ENCODE results near the gene DDX42.
"Not testable (repeated sequence)": the region's sequence is repeated elsewhere in the genome, so short reads cannot be mapped to it uniquely, and the experiment has no call there.

Gene DDX42

GRCh38 chr17:63842173-63842539, 68.2 kb downstream of the DDX42 start:
- H3K79me2 ChIP-seq (ENCODE audit: control insufficient read depth, low read length) = peaks cover 52% of the 10 kb centered on the region
- peak overlapping the region; percentile 87 for H3K4me3 ChIP-seq (ENCODE audit: low read length)

DNA sequence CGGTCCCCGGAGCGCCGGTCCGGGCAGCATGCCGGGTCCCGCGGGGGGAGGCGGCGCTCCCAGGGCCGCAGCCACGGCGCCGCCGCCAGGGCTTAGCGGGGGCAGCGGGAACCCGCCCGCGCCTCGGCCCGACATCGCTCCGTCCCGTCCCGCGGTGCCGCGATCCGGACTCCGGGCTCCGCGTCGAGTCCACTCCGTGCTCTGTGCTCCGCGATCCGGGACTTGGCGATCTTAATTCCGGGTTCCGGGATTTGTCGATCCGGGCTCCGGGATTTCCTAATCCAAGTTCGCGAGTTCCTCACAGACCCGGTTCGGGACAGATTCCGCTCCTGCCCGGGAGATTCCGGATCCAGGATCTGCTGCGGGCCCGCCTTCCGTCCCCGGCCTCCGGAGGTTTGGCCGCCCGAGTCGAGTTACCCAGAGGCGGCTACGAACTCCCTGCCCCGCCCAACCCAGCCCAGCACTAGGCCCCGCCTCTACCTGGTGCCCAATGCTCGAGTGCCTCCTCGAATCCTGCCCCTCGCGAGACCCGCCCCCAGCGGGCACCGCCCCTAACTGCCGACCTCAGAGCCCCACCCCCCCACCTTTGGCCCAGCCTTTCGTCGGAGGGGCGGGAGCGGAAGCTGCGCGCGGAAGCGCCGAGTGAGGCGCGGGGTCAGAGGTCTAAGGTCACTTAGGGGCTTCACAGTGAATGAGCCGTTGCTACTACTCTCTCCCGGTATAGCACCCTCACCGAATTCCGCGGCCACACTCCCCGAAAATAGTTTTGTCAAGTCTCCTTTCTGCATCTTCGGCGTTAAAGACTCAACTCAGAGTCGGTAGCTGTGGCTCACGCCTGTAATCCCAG, 68.8 kb downstream of the DDX42 start, which contains the start of gene SMARCD2:
Gene SMARCD2, minus strand, starts transcription at position 146 of the 847 bp plus-strand sequence. Its CDS starts 11 bp downstream, at position 135.
- Histone ChIP-seq H4K20me1 (ENCODE audit: control insufficient read depth, insufficient read depth, low read depth, low read length) (no peaks in the 10 kb centered on the region; the same call in 1 of the 2 replicates), H3K9me3 (ENCODE audit: control insufficient read depth, insufficient read depth, low read length) (no peaks in the 10 kb centered on the region), H3K27me3 (ENCODE audit: control insufficient read depth, low read length) (no peaks in the 10 kb centered on the region), H3K9me2 (replicated peaks; ENCODE audit: control insufficient read depth, low read length) (no peaks in the 10 kb centered on the region), H3K36me3 (ENCODE audit: control insufficient read depth, low read length) (peaks cover 31% of the 10 kb centered on the region), H3K4me2 (ENCODE audit: low read length) (peak within 1 kb of the TSS; percentile 98), H3K4me1 (ENCODE audit: control insufficient read depth, low read length) (peaks cover 41% of the 10 kb centered on the region), H3F3A (ENCODE audit: control insufficient read depth, insufficient read depth) (peaks cover 19% of the 10 kb centered on the region), H3K4me3 (ENCODE audit: low read length) (peak within 1 kb of the TSS; percentile 87), H3K79me2 (ENCODE audit: control insufficient read depth, low read length) (peaks cover 46% of the 10 kb centered on the region), H3K27ac (ENCODE audit: low read depth, low read length) (peak within 1 kb of the TSS; percentile 80)
- TF ChIP-seq EZH2phosphoT487 (IDR thresholded peaks at IDR 0.05; ENCODE audit: borderline replicate concordance, low read length) (no peak), CTCF (IDR thresholded peaks at IDR 0.05; ENCODE audit: low read depth, low read length, poor library complexity, severe bottlenecking) (no peak)

More at GRCh38 chr17:63842173-63842539, 68.2 kb downstream of the DDX42 start:
- Histone ChIP-seq H3K36me3 (ENCODE audit: control insufficient read depth, low read length) (peaks cover 36% of the 10 kb centered on the region), H3K9me3 (ENCODE audit: control insufficient read depth, insufficient read depth, low read length) (no peaks in the 10 kb centered on the region), H3K9me2 (replicated peaks; ENCODE audit: control insufficient read depth, low read length) (no peaks in the 10 kb centered on the region), H3F3A (ENCODE audit: control insufficient read depth, insufficient read depth) (peaks cover 19% of the 10 kb centered on the region), H3K4me1 (ENCODE audit: control insufficient read depth, low read length) (peaks cover 41% of the 10 kb centered on the region), H3K27me3 (ENCODE audit: control insufficient read depth, low read length) (no peaks in the 10 kb centered on the region), H4K20me1 (ENCODE audit: control insufficient read depth, insufficient read depth, low read depth, low read length) (no peaks in the 10 kb centered on the region; the same call in 1 of the 2 replicates), H3K4me2 (ENCODE audit: low read length) (peak overlapping the region; percentile 98), H3K27ac (ENCODE audit: low read depth, low read length) (peak overlapping the region; percentile 75)
- no peak for TF ChIP-seq CTCF (IDR thresholded peaks at IDR 0.05; ENCODE audit: low read depth, low read length, poor library complexity, severe bottlenecking)
- no peak for TF ChIP-seq EZH2phosphoT487 (IDR thresholded peaks at IDR 0.05; ENCODE audit: borderline replicate concordance, low read length)

DNA sequence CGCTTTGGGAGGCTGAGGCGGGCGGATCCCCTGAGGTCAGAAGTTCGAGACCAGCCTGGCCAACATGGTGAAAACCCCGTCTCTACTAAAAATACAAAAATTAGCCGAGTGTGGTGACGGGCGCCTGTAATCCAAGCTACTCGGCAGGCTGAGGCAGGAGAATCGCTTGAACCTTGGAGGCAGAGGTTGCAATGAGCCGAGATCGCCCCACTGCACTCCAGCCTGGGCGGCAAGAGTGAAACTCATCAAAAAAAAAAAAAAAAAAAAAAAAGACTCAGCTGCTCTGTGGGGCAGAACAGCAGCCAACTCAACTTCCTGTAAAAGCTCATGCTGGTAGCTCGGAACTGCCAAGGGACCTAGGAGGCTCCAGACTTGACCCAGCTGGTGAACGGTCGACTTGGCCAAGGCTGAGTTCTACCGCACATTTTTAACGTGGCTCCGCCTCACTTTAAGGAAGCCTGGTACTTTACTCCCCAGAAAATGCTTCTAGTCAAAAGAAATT, 69.5 kb downstream of the DDX42 start:
- not testable (repeated sequence) for H3K9me2 ChIP-seq (replicated peaks; ENCODE audit: control insufficient read depth, low read length); H4K20me1 ChIP-seq (ENCODE audit: control insufficient read depth, insufficient read depth, low read depth, low read length); H3K27me3 ChIP-seq (ENCODE audit: control insufficient read depth, low read length); H3K9me3 ChIP-seq (ENCODE audit: control insufficient read depth, insufficient read depth, low read length)
- peak overlapping the region; percentile 87 for H3K4me3 ChIP-seq (ENCODE audit: low read length)
- peak overlapping the region; percentile 80 for H3K27ac ChIP-seq (ENCODE audit: low read depth, low read length)
- peaks cover 27% of the 10 kb centered on the region for H3K36me3 ChIP-seq (ENCODE audit: control insufficient read depth, low read length)
- peak overlapping the region; percentile 97 for H3K4me2 ChIP-seq (ENCODE audit: low read length)
- peaks cover 19% of the 10 kb centered on the region for H3F3A ChIP-seq (ENCODE audit: control insufficient read depth, insufficient read depth)
- peaks cover 39% of the 10 kb centered on the region for H3K79me2 ChIP-seq (ENCODE audit: control insufficient read depth, low read length)
- H3K4me1 ChIP-seq (ENCODE audit: control insufficient read depth, low read length) = peaks cover 45% of the 10 kb centered on the region

Data from DOHH2 (cell line).